Type B pancreatic cell (in vitro differentiated cells): ENCODE data around the gene B9D2. TPM values are rescaled to one million over a fixed set of nuclear protein-coding genes. Genes with fewer than 3 reads are reported as not detected.

Experiments
- DNase-seq: peaks from one replicate; pipeline ENCODE4 v3.0.0; 2021; ENCODE audit warnings: mixed read lengths; ENCODE audit not compliant: unreplicated experiment; ENCODE audit errors: extremely low spot score
- H3K27ac Mint-ChIP-seq: 2 replicates; pipeline ENCODE4 v1.8.0; 2021; ENCODE audit warnings: mild to moderate bottlenecking, mixed read lengths
- H3K27me3 Mint-ChIP-seq: 2 replicates; pipeline ENCODE4 v1.8.0; 2021; ENCODE audit warnings: mixed read lengths
- H3K36me3 Mint-ChIP-seq: 2 replicates; pipeline ENCODE4 v1.8.0; 2021; ENCODE audit warnings: mixed read lengths
- H3K4me1 Mint-ChIP-seq: one replicate; pipeline ENCODE4 v1.8.0; 2021; ENCODE audit warnings: mixed read lengths; ENCODE audit not compliant: unreplicated experiment
- H3K4me3 Mint-ChIP-seq: 2 replicates; pipeline ENCODE4 v1.8.0; 2021; ENCODE audit warnings: mild to moderate bottlenecking, mixed read lengths
- H3K9me3 Mint-ChIP-seq: 2 replicates; pipeline ENCODE4 v1.8.0; 2021; ENCODE audit warnings: mixed read lengths
- CTCF ChIP-seq: fragments of 200-600 bp; sonication (generic); conservative IDR thresholded peaks from 2 replicates; pipeline ENCODE4 v1.5.0; 2021; ENCODE audit warnings: antibody characterized with exemption, mild to moderate bottlenecking
- total RNA-seq: library from RNA; stranded (reverse); gene quantifications from 2 replicates; pipeline ENCODE4 v1.2.1, GENCODE V29; 2021; ENCODE audit warnings: low replicate concordance

The B9D2 gene
- total RNA-seq, 1 donor from 2014 or later, result 8.8 TPM

DNA sequence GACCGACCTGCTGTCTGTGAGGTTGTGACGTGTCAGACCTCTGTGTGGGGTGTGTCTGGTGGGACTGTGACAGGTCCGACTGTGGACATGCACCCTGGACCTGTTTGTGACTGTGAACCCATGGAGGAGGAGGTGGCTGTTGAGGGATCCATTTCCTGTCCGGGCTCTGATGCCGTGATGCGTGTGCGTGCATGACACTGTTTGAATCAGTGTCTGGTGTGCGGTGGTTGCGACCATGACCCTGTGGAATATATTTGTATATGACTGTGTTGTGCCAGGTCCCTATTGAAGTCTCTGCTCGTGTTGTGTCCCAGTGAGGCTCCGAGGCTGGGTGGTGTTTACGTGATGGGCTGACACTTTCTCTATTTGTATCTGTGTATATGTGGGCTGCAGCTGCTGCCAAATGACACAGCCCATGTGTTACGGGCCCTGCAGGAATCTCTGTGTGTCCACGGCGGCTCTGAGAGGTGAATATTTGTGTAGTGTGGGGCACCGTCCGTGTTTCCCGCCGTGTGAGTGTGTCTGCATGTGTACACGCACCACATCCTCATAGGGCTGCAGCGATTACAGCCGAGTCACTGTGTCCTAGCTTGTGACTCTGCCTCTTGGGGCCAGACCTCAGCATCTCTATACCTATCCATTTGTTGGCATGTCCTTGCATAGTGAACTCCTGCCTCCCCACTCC, 35.6 kb downstream of the B9D2 start:
- Mint-ChIP-seq H3K9me3 (no peaks in the 10 kb centered on the region), H3K27ac (peak overlapping the region; percentile 50)
- DNase-seq, result no peak

GRCh38 chr19:41327576-41328156, 36.3 kb downstream of the B9D2 start:
- Mint-ChIP-seq H3K9me3 (no peaks in the 10 kb centered on the region), H3K27me3 (peaks cover 38% of the 10 kb centered on the region)
- no peak for DNase-seq

More for the DNA sequence above, 35.6 kb downstream of the B9D2 start:
- H3K27me3 Mint-ChIP-seq, result peaks cover 38% of the 10 kb centered on the region
- H3K4me3 Mint-ChIP-seq, result peak overlapping the region; percentile 15
- peaks cover 40% of the 10 kb centered on the region for H3K4me1 Mint-ChIP-seq
- no peaks in the 10 kb centered on the region for H3K36me3 Mint-ChIP-seq
- no peak for TF ChIP-seq CTCF

DNA sequence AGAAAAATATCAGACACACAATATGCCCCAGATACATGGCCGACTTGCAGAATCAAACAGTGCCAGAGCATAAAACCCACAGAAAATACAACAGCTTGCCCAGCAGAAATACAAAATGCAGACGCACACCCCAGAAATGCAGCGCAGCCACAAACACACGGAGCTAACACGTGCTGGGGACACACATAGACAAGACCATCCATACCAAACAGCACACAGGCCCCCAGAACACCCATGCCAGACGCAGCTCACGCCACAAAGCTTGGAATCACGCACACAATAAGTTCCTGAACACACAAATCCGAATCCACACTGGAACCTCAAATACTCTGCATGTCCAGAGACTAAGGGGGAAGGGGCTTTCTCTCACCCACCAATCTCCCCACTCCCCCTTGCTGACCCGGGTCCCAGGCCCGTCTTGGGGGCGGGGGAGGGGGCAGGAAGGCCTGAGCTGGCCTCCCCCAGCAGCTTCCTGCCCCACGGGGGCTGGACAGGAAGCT, 36.8 kb downstream of the B9D2 start:
- Mint-ChIP-seq H3K9me3 (no peaks in the 10 kb centered on the region), H3K27me3 (peaks cover 35% of the 10 kb centered on the region), H3K4me3 (peak overlapping the region; percentile 1), H3K36me3 (no peaks in the 10 kb centered on the region), H3K27ac (peak overlapping the region; percentile 14), H3K4me1 (peaks cover 48% of the 10 kb centered on the region)
- no peak for DNase-seq
- TF ChIP-seq CTCF, result no peak

More at GRCh38 chr19:41327576-41328156, 36.3 kb downstream of the B9D2 start:
- Mint-ChIP-seq H3K27ac (peak overlapping the region; percentile 50), H3K4me3 (peak overlapping the region; percentile 15), H3K4me1 (peaks cover 47% of the 10 kb centered on the region), H3K36me3 (no peaks in the 10 kb centered on the region)
- no peak for TF ChIP-seq CTCF

- DNase-seq, result no peak
- TF ChIP-seq CTCF, result no peak
- H3K27ac Mint-ChIP-seq, result peak overlapping the region; percentile 67
- H3K4me3 Mint-ChIP-seq, result peak overlapping the region; percentile 83
- peaks cover 31% of the 10 kb centered on the region for H3K27me3 Mint-ChIP-seq
- H3K36me3 Mint-ChIP-seq, result no peaks in the 10 kb centered on the region
- peaks cover 48% of the 10 kb centered on the region for H3K4me1 Mint-ChIP-seq
- no peaks in the 10 kb centered on the region for H3K9me3 Mint-ChIP-seq
These were observed 37.8 kb downstream of the B9D2 start for GRCh38 chr19:41325947-41326706.

- Mint-ChIP-seq H3K4me1 (peaks cover 48% of the 10 kb centered on the region), H3K27ac (no peak overlapping the region), H3K9me3 (no peaks in the 10 kb centered on the region), H3K4me3 (peak overlapping the region; percentile 80), H3K27me3 (peaks cover 31% of the 10 kb centered on the region), H3K36me3 (no peaks in the 10 kb centered on the region)
- TF ChIP-seq CTCF, result no peak
- DNase-seq, result no peak
These were observed 38.4 kb downstream of the B9D2 start for GRCh38 chr19:41325640-41325946.
